SK-N-SH (cell line): ENCODE results near the gene CITED1. TPM values are rescaled to one million over a fixed set of nuclear protein-coding genes. Genes with fewer than 3 reads are reported as not detected.
A peak's percentile ranks its signal among the peaks of the same experiment; 100 is the strongest.

ENCODE experiments used
- CTCF ChIA-PET: fragments of 300-600, 350-600 bp; formaldehyde crosslinking; extraction: SDS; loops from one replicate; lab custom pipeline; 2021; lab: Yijun Ruan, JAX
- POLR2A ChIA-PET: fragments of 350-600 bp; sonication (Branson Sonifier 250); formaldehyde crosslinking; extraction: SDS; loops from one replicate; lab custom pipeline; 2020; ENCODE audit warnings: antibody characterized with exemption, inconsistent platforms; lab: Yijun Ruan, JAX
- DNase-seq: peaks from one replicate; pipeline ENCODE4 v3.0.0; 2012
- H2AFZ ChIP-seq: fragments of 200-600 bp; sonication (generic); 2 replicates; pipeline ENCODE4 v1.8.1; 2016; ENCODE audit warnings: antibody characterized with exemption, mild to moderate bottlenecking, low read depth
- H3F3A ChIP-seq: fragments of 200-600 bp; sonication (generic); replicated peaks from 2 replicates; pipeline ENCODE3; 2016; ENCODE audit warnings: antibody characterized with exemption, mild to moderate bottlenecking; ENCODE audit not compliant: insufficient read depth
- H3K27ac ChIP-seq, 2 experiments: fragments of 200-500 bp in 1 of 2; fragments of 200-600 bp in 1 of 2; sonication (Bioruptor generic) in 1 of 2; sonication (generic), shearing (Covaris generic) in 1 of 2; 2 replicates each; pipeline versions ENCODE4 v1.5.1 to v1.6.1; 2014 to 2016; ENCODE audit warnings: low read depth in 2 of 2, inconsistent platforms in 1 of 2, low read length in 1 of 2, mild to moderate bottlenecking in 1 of 2, mixed read lengths in 1 of 2
- H3K27me3 ChIP-seq: fragments of 200-600 bp; sonication (generic), shearing (Covaris generic); 2 replicates; pipeline ENCODE4 v1.6.1; 2016; ENCODE audit warnings: mixed run types; ENCODE audit not compliant: insufficient read depth
- H3K36me3 ChIP-seq, 2 experiments: fragments of 200-500 bp in 1 of 2; fragments of 200-600 bp in 1 of 2; sonication (Bioruptor generic) in 1 of 2; sonication (generic) in 1 of 2; replicated peaks in 1 of 2; 2 replicates each; pipeline versions ENCODE3 to v1.5.1; 2014 to 2016; ENCODE audit warnings: low read length in 1 of 2, mild to moderate bottlenecking in 1 of 2; ENCODE audit not compliant: insufficient read depth in 2 of 2, control insufficient read depth in 1 of 2
- H3K4me1 ChIP-seq, 2 experiments: fragments of 200-500 bp in 1 of 2; fragments of 200-600 bp in 1 of 2; sonication (Bioruptor generic) in 1 of 2; sonication (generic), shearing (Covaris generic) in 1 of 2; 2 replicates each; pipeline versions ENCODE4 v1.5.1 to v1.6.1; 2014 to 2016; ENCODE audit warnings: low read depth in 1 of 2, low read length in 1 of 2, mixed run types in 1 of 2; ENCODE audit not compliant: insufficient read depth in 2 of 2, control insufficient read depth in 1 of 2
- H3K4me2 ChIP-seq: fragments of 200-600 bp; sonication (generic), shearing (Covaris generic); 2 replicates; pipeline ENCODE4 v1.6.1; 2017; ENCODE audit warnings: mixed run types
- H3K4me3 ChIP-seq, 2 experiments: fragments of 200-500 bp in 1 of 2; fragments of 200-600 bp in 1 of 2; sonication (Bioruptor generic) in 1 of 2; sonication (generic), shearing (Covaris generic) in 1 of 2; 2 replicates each; pipeline versions ENCODE4 v1.5.1 to v1.8.1; 2014 to 2016; ENCODE audit warnings: low read depth in 2 of 2, inconsistent platforms in 1 of 2, low read length in 1 of 2, mild to moderate bottlenecking in 1 of 2, mixed read lengths in 1 of 2, moderate library complexity in 1 of 2
- H3K79me2 ChIP-seq: fragments of 200-600 bp; sonication (generic); 2 replicates; pipeline ENCODE4 v1.8.1; 2017; ENCODE audit warnings: mild to moderate bottlenecking; ENCODE audit not compliant: insufficient read depth
- H3K9ac ChIP-seq: fragments of 200-600 bp; sonication (generic); 2 replicates; pipeline ENCODE4 v1.6.1; 2017; ENCODE audit warnings: mixed run types
- H3K9me2 ChIP-seq: fragments of 200-600 bp; sonication (generic); 2 replicates; pipeline ENCODE4 v1.6.1; 2017; ENCODE audit warnings: mixed run types
- H3K9me3 ChIP-seq: fragments of 200-600 bp; sonication (generic); 2 replicates; pipeline ENCODE4 v1.6.1; 2017; ENCODE audit warnings: mixed run types, mild to moderate bottlenecking, moderate library complexity
- H4K20me1 ChIP-seq: fragments of 200-600 bp; sonication (generic); 2 replicates; pipeline ENCODE4 v1.6.1; 2017; ENCODE audit warnings: mild to moderate bottlenecking, mixed run types; ENCODE audit not compliant: insufficient read depth
- CHD2 ChIP-seq: fragments of 150-350 bp; IDR thresholded peaks from 2 replicates; pipeline ENCODE4 v1.6.1; 2018; ENCODE audit warnings: low read length; ENCODE audit not compliant: partially characterized antibody
- ELF1 ChIP-seq: IDR thresholded peaks from 2 replicates; pipeline ENCODE4 v1.4.0; 2012
- FOSL2 ChIP-seq: IDR thresholded peaks from 2 replicates; pipeline ENCODE4 v1.4.0; 2012; ENCODE audit warnings: low read depth, mild to moderate bottlenecking, moderate library complexity, borderline replicate concordance
- FOXM1 ChIP-seq: IDR thresholded peaks from 2 replicates; pipeline ENCODE4 v1.4.0; 2012; ENCODE audit warnings: low read depth, mild to moderate bottlenecking
- JUND ChIP-seq: IDR thresholded peaks from 2 replicates; pipeline ENCODE4 v1.4.0; 2012
- MXI1 ChIP-seq: IDR thresholded peaks from 2 replicates; pipeline ENCODE4 v1.6.1; 2012; ENCODE audit warnings: mild to moderate bottlenecking, low read depth, low read length, improper control_type of control experiment
- NFIC ChIP-seq: IDR thresholded peaks from 2 replicates; pipeline ENCODE4 v1.4.0; 2012; ENCODE audit warnings: borderline replicate concordance
- RAD21 ChIP-seq: IDR thresholded peaks from 2 replicates; pipeline ENCODE4 v1.6.1; 2012; ENCODE audit warnings: mild to moderate bottlenecking, low read length
- RCOR1 ChIP-seq: fragments of 150-350 bp; IDR thresholded peaks from 2 replicates; pipeline ENCODE4 v1.6.1; 2017; ENCODE audit warnings: antibody characterized with exemption, low read length
- SIN3A ChIP-seq: IDR thresholded peaks from 2 replicates; pipeline ENCODE4 v1.6.1; 2012; ENCODE audit warnings: low read depth, mild to moderate bottlenecking, low read length, moderate library complexity, borderline replicate concordance
- TAF1 ChIP-seq: IDR thresholded peaks from 2 replicates; pipeline ENCODE4 v1.6.1; 2012; ENCODE audit warnings: low read depth, mild to moderate bottlenecking, low read length, moderate library complexity, borderline replicate concordance
- TCF12 ChIP-seq: IDR thresholded peaks from 2 replicates; pipeline ENCODE4 v1.4.0; 2012
- YY1 ChIP-seq: IDR thresholded peaks from 2 replicates; pipeline ENCODE4 v1.4.0; 2012; ENCODE audit warnings: low read depth, mild to moderate bottlenecking
- WGBS: methylation state at CpG from one replicate; pipeline ENCODE4 v1.1.6; 2017; ENCODE audit warnings: low lambda C conversion rate; 5-methylcytosine and 5-hydroxymethylcytosine counted together
- polyA plus RNA-seq, 3 experiments: library from polyadenylated mRNA; depleted of rRNA; stranded (reverse); fragments of >200 nt; gene quantifications; 2 replicates each; pipeline ENCODE4 v1.2.3, GENCODE V29; 2012
- TF ChIP-seq, protein P1 (sequence below): fragments of 200-600 bp; sonication (generic); IDR thresholded peaks from 2 replicates; pipeline ENCODE4 v1.6.1; 2017; ENCODE audit warnings: antibody characterized with exemption, mild to moderate bottlenecking, moderate library complexity
- TF ChIP-seq, protein P2 (sequence below): IDR thresholded peaks from 2 replicates; pipeline ENCODE4 v1.4.0; 2012; ENCODE audit warnings: low read depth

CITED1 gene
- polyA plus RNA-seq, 1 of the 3 experiments (the other 2 are of a cell fraction) = 0.44 TPM

DNA sequence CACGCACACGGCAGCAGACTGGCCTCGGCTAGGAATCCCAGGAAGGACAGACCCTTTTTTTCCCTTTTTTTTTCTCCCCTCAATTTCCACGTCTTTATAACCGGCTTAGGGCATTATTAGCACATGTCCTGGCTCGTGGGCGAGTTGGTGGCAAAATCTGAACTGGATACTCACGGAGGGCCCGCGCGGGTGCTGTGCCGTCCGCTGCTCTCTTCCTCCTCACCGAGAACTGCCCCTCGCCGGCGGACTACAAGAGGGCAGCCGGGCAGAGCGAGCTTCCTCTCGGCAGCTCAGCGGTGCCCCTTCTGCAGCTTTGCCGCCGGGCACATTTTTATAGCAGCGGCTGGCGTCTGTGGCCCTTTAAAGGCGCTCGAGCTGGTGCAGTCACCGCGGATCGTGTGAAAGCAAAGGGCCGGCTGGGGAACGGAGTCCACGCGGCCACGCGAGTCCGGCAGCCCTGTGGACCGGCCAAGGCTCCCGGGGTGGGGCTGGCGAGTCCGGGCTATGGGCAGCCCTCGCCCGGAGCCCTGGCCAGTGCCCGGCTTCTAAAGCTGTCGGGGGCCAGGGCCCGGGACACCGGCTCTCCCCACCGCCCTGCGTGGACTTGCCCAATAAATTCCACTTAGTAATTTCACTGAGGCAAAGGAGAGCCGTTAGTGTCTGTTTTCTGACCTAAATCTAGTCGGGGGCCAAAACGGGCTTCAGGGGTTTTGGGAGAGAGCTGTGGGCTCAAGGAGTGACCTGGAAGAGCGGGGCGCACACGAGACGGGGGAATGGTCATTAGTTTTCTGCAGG lies 1.3 kb upstream of the CITED1 start:
- no peak; the same call in 1 of the 2 replicates for TF ChIP-seq RAD21
- TF ChIP-seq FOSL2 = 0 out of 2 replicates have a peak, but pooled peaks have one; percentile 6
- 0 out of 2 replicates have a peak, but pooled peaks have one; percentile 10 for TF ChIP-seq TCF12
- peak; percentile 24; the same call in 1 of the 2 replicates for TF ChIP-seq ELF1
- TF ChIP-seq TAF1 = no peak
- peak; percentile 55 for TF ChIP-seq RCOR1
- TF ChIP-seq CHD2 = no peak
- TF ChIP-seq JUND = peak; percentile 60
- 0 out of 2 replicates have a peak, but pooled peaks have one; percentile 6 for TF ChIP-seq NFIC
- 0 out of 2 replicates have a peak, but pooled peaks have one; percentile 53 for TF ChIP-seq YY1
- TF ChIP-seq, protein P1, sequence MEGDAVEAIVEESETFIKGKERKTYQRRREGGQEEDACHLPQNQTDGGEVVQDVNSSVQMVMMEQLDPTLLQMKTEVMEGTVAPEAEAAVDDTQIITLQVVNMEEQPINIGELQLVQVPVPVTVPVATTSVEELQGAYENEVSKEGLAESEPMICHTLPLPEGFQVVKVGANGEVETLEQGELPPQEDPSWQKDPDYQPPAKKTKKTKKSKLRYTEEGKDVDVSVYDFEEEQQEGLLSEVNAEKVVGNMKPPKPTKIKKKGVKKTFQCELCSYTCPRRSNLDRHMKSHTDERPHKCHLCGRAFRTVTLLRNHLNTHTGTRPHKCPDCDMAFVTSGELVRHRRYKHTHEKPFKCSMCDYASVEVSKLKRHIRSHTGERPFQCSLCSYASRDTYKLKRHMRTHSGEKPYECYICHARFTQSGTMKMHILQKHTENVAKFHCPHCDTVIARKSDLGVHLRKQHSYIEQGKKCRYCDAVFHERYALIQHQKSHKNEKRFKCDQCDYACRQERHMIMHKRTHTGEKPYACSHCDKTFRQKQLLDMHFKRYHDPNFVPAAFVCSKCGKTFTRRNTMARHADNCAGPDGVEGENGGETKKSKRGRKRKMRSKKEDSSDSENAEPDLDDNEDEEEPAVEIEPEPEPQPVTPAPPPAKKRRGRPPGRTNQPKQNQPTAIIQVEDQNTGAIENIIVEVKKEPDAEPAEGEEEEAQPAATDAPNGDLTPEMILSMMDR = no peak
- 0 out of 2 replicates have a peak, but pooled peaks have one; percentile 31 for TF ChIP-seq MXI1
- TF ChIP-seq, protein P2, sequence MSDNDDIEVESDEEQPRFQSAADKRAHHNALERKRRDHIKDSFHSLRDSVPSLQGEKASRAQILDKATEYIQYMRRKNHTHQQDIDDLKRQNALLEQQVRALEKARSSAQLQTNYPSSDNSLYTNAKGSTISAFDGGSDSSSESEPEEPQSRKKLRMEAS = peak; percentile 88
- no peak for TF ChIP-seq FOXM1
- TF ChIP-seq SIN3A = no peak
- TF ChIP-seq, all 33 proteins: peak for 9
- Histone ChIP-seq H3K36me3 (no peaks in the 10 kb centered on the region), H3K27ac (no peak overlapping the region; a peak in 1 of 4 replicates), H3K9ac (no peak overlapping the region; the same call in 1 of the 2 replicates), H3K9me3 (no peaks in the 10 kb centered on the region), H3K4me2 (peak overlapping the region; percentile 99), H3K9me2 (no peaks in the 10 kb centered on the region), H4K20me1 (no peaks in the 10 kb centered on the region), H3K4me3 (peak overlapping the region; percentile 50 to 70), H3K4me1 (peaks cover 0 to 30% of the 10 kb centered on the region in 2 experiments; a peak in 1 of 4 replicates), H2AFZ (peak overlapping the region; percentile 81; the same call in 1 of the 2 replicates), H3K79me2 (no peaks in the 10 kb centered on the region), H3F3A (no peaks in the 10 kb centered on the region), H3K27me3 (peaks cover 58% of the 10 kb centered on the region)
- ChIA-PET POLR2A (interaction anchor here (4.5 kb wide), 1 partner anchor 30 kb away, joined by 20 read pairs; the partner anchor contains the start of gene RPS4X), CTCF (interaction anchor here (0.5 to 3.5 kb wide), 7 partner anchors 17 to 233 kb away, joined by 3 to 12 read pairs (median 4); partner anchors contain the start of gene RPS4X)
- DNase-seq = peak; percentile 87
- WGBS = 8% methylated on average over 28 of the region's 56 CpGs
